HuH-7 (cell line): ENCODE data around the gene KCNS3.
"Not testable (repeated sequence)": the region's sequence is repeated elsewhere in the genome, so short reads cannot be mapped to it uniquely, and the experiment has no call there.

ENCODE experiments used
- DNase-seq: peaks from one replicate; pipeline ENCODE4 v3.0.0; 2011; ENCODE audit warnings: low spot score

The KCNS3 gene

GRCh38 chr2:17947113-17947512 lies 68.6 kb downstream of the KCNS3 start:
- no peak for DNase-seq

- no peak for DNase-seq
Measured at GRCh38 chr2:17950006-17950405, 71.5 kb downstream of the KCNS3 start.

GRCh38 chr2:17951563-17951962 lies 73.1 kb downstream of the KCNS3 start:
- no peak for DNase-seq

GRCh38 chr2:17958466-17959092 lies 80.1 kb downstream of the KCNS3 start:
- DNase-seq = no peak

GRCh38 chr2:17959356-17959755 lies 80.9 kb downstream of the KCNS3 start:
- no peak for DNase-seq

GRCh38 chr2:17959833-17960232 lies 81.4 kb downstream of the KCNS3 start:
- no peak for DNase-seq

- no peak for DNase-seq
Measured at GRCh38 chr2:17960925-17961324, 82.5 kb downstream of the KCNS3 start.

GRCh38 chr2:17961789-17962188 lies 83.3 kb downstream of the KCNS3 start:
- DNase-seq = no peak

GRCh38 chr2:17962876-17963275 lies 84.4 kb downstream of the KCNS3 start:
- DNase-seq = no peak

- DNase-seq = not testable (repeated sequence)
Measured at GRCh38 chr2:17963571-17963970, 85.1 kb downstream of the KCNS3 start.

GRCh38 chr2:17965196-17965595 lies 86.7 kb downstream of the KCNS3 start:
- DNase-seq = no peak

- DNase-seq = no peak
Measured at GRCh38 chr2:17966798-17967197, 88.3 kb downstream of the KCNS3 start.

- no peak for DNase-seq
Measured at GRCh38 chr2:17969661-17970060, 91.2 kb downstream of the KCNS3 start.

GRCh38 chr2:17971531-17972125 lies 93.2 kb downstream of the KCNS3 start:
- DNase-seq = no peak

- DNase-seq = no peak
Measured at GRCh38 chr2:17972991-17973390, 94.5 kb downstream of the KCNS3 start.

GRCh38 chr2:17975401-17975800 lies 96.9 kb downstream of the KCNS3 start:
- no peak for DNase-seq

- no peak for DNase-seq
Measured at GRCh38 chr2:17976871-17977746, 98.6 kb downstream of the KCNS3 start.

- no peak for DNase-seq
Measured at GRCh38 chr2:17979707-17980106, 101.2 kb downstream of the KCNS3 start.

- DNase-seq = no peak
Measured at GRCh38 chr2:17981936-17982335, 103.5 kb downstream of the KCNS3 start.
